GM12891 (cell line): Measurements from ENCODE around the gene RAI1.

Experiments used
- PAX5 ChIP-seq: IDR thresholded peaks from 2 replicates; pipeline ENCODE4 v1.6.1; 2011; ENCODE audit warnings: low read length, moderate library complexity, mild to moderate bottlenecking; ENCODE audit not compliant: insufficient read depth, severe bottlenecking
- POLR2A ChIP-seq: IDR thresholded peaks from 2 replicates; pipeline ENCODE4 v1.6.1; 2011; ENCODE audit warnings: low read depth, low read length, control low read depth
- POLR2AphosphoS5 ChIP-seq: IDR thresholded peaks from 2 replicates; pipeline ENCODE4 v1.6.1; 2011; ENCODE audit warnings: low read depth, low read length, control low read depth
- POU2F2 ChIP-seq: IDR thresholded peaks from 2 replicates; pipeline ENCODE4 v1.6.1; 2011; ENCODE audit warnings: low read depth, mild to moderate bottlenecking, control low read depth, low read length, moderate library complexity
- SPI1 ChIP-seq: IDR thresholded peaks from 2 replicates; pipeline ENCODE4 v1.6.1; 2011; ENCODE audit warnings: low read depth, low read length, control low read depth
- TAF1 ChIP-seq: IDR thresholded peaks from 2 replicates; pipeline ENCODE4 v1.6.1; 2011; ENCODE audit warnings: low read depth, low read length, control low read depth

DNA sequence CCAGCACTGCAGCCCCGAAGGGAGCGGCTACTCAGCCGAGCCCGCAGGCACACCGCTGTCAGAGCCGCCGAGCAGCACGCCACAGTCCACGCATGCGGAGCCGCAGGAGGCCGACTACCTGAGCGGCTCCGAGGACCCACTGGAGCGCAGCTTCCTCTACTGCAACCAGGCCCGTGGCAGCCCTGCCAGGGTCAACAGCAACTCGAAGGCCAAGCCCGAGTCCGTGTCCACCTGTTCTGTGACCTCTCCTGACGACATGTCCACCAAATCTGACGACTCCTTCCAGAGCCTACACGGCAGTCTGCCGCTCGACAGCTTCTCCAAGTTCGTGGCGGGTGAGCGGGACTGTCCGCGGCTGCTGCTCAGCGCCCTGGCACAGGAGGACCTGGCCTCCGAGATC is 113.1 kb downstream of the RAI1 start:
- no peak for TF ChIP-seq POLR2AphosphoS5
- no peak for TF ChIP-seq SPI1
- no peak for TF ChIP-seq POLR2A
- TF ChIP-seq PAX5, result no peak
- no peak for TF ChIP-seq TAF1
- TF ChIP-seq POU2F2, result no peak
